ENCODE measurements around the gene TGFBR1.

TGFBR1 gene

GRCh38 chr9:99104459-99105151, at the start of gene TGFBR1:
TSS of gene TGFBR1 (plus strand) at chr9:99105113. CDS start at chr9:99105206, 93 bp downstream.
- H3K4me1 ChIP-seq (ENCODE audit: control insufficient read depth in 5 of 5, insufficient read depth in 5 of 5, low read length in 5 of 5) = peaks cover 3 to 51% (median 50%) of the 10 kb centered on the region in 5 donors
- H3K27me3 ChIP-seq (ENCODE audit: control insufficient read depth in 5 of 5, insufficient read depth in 4 of 5, low read length in 5 of 5) = no peaks in the 10 kb centered on the region
- H3K36me3 ChIP-seq (ENCODE audit: control insufficient read depth in 5 of 5, insufficient read depth in 5 of 5, low read length in 5 of 5) = no peaks in the 10 kb centered on the region

GRCh38 chr9:99055384-99055783, 49.5 kb upstream of the TGFBR1 start:
- Histone ChIP-seq H3K27me3 (ENCODE audit: control insufficient read depth in 5 of 5, insufficient read depth in 4 of 5, low read length in 5 of 5) (no peaks in the 10 kb centered on the region), H3K36me3 (ENCODE audit: control insufficient read depth in 5 of 5, insufficient read depth in 5 of 5, low read length in 5 of 5) (peaks cover 26 to 97% (median 88%) of the 10 kb centered on the region in 5 donors), H3K4me1 (ENCODE audit: control insufficient read depth in 5 of 5, insufficient read depth in 5 of 5, low read length in 5 of 5) (peaks cover 8 to 39% (median 27%) of the 10 kb centered on the region in 5 donors), H3K9me3 (ENCODE audit: control insufficient read depth in 5 of 5, low read length in 5 of 5) (no peaks in the 10 kb centered on the region), H3K9ac (ENCODE audit: low read length in 5 of 5) (no peak overlapping the region), H3K4me3 (ENCODE audit: low read depth in 1 of 5, low read length in 5 of 5) (no peak overlapping the region), H3K27ac (ENCODE audit: low read depth, low read length) (no peak overlapping the region)

More at GRCh38 chr9:99104459-99105151, at the start of gene TGFBR1:
- peak within 1 kb of the TSS; percentile 86 for H3K27ac ChIP-seq (ENCODE audit: low read depth, low read length)
- peak within 1 kb of the TSS; percentile 84 to 92 (median 85) for H3K4me3 ChIP-seq (ENCODE audit: low read depth in 1 of 5, low read length in 5 of 5)
- no peaks in the 10 kb centered on the region for H3K9me3 ChIP-seq (ENCODE audit: control insufficient read depth in 5 of 5, low read length in 5 of 5)
- H3K9ac ChIP-seq (ENCODE audit: low read length in 5 of 5) = peak within 1 kb of the TSS; percentile 70 to 87 (median 84)

GRCh38 chr9:99056186-99056585, 48.7 kb upstream of the TGFBR1 start:
- peak overlapping the region; percentile 42 for H3K27ac ChIP-seq (ENCODE audit: low read depth, low read length)
- peaks cover 8 to 39% (median 27%) of the 10 kb centered on the region in 5 donors for H3K4me1 ChIP-seq (ENCODE audit: control insufficient read depth in 5 of 5, insufficient read depth in 5 of 5, low read length in 5 of 5)
- no peaks in the 10 kb centered on the region for H3K9me3 ChIP-seq (ENCODE audit: control insufficient read depth in 5 of 5, low read length in 5 of 5)
- no peaks in the 10 kb centered on the region for H3K27me3 ChIP-seq (ENCODE audit: control insufficient read depth in 5 of 5, insufficient read depth in 4 of 5, low read length in 5 of 5)
- no peak overlapping the region for H3K9ac ChIP-seq (ENCODE audit: low read length in 5 of 5)
- peaks cover 30 to 94% (median 86%) of the 10 kb centered on the region in 5 donors for H3K36me3 ChIP-seq (ENCODE audit: control insufficient read depth in 5 of 5, insufficient read depth in 5 of 5, low read length in 5 of 5)
- H3K4me3 ChIP-seq (ENCODE audit: low read depth in 1 of 5, low read length in 5 of 5) = no peak overlapping the region

GRCh38 chr9:99056886-99057664, 47.8 kb upstream of the TGFBR1 start:
- H3K9me3 ChIP-seq (ENCODE audit: control insufficient read depth in 5 of 5, low read length in 5 of 5) = no peaks in the 10 kb centered on the region
- H3K36me3 ChIP-seq (ENCODE audit: control insufficient read depth in 5 of 5, insufficient read depth in 5 of 5, low read length in 5 of 5) = peaks cover 25 to 94% (median 82%) of the 10 kb centered on the region in 5 donors
- H3K27ac ChIP-seq (ENCODE audit: low read depth, low read length) = peak overlapping the region; percentile 86
- no peaks in the 10 kb centered on the region for H3K27me3 ChIP-seq (ENCODE audit: control insufficient read depth in 5 of 5, insufficient read depth in 4 of 5, low read length in 5 of 5)
- no peak overlapping the region for H3K4me3 ChIP-seq (ENCODE audit: low read depth in 1 of 5, low read length in 5 of 5)
- no peak overlapping the region for H3K9ac ChIP-seq (ENCODE audit: low read length in 5 of 5)
- H3K4me1 ChIP-seq (ENCODE audit: control insufficient read depth in 5 of 5, insufficient read depth in 5 of 5, low read length in 5 of 5) = peaks cover 8 to 39% (median 27%) of the 10 kb centered on the region in 5 donors

- peak overlapping the region; percentile 86 for H3K27ac ChIP-seq (ENCODE audit: low read depth, low read length)
- H3K27me3 ChIP-seq (ENCODE audit: control insufficient read depth in 5 of 5, insufficient read depth in 4 of 5, low read length in 5 of 5) = no peaks in the 10 kb centered on the region
- peaks cover 32 to 94% (median 82%) of the 10 kb centered on the region in 5 donors for H3K36me3 ChIP-seq (ENCODE audit: control insufficient read depth in 5 of 5, insufficient read depth in 5 of 5, low read length in 5 of 5)
- no peak overlapping the region for H3K4me3 ChIP-seq (ENCODE audit: low read depth in 1 of 5, low read length in 5 of 5)
- H3K4me1 ChIP-seq (ENCODE audit: control insufficient read depth in 5 of 5, insufficient read depth in 5 of 5, low read length in 5 of 5) = peaks cover 8 to 39% (median 27%) of the 10 kb centered on the region in 5 donors
- H3K9me3 ChIP-seq (ENCODE audit: control insufficient read depth in 5 of 5, low read length in 5 of 5) = no peaks in the 10 kb centered on the region
- H3K9ac ChIP-seq (ENCODE audit: low read length in 5 of 5) = no peak overlapping the region
Observed at GRCh38 chr9:99057665-99058625, 47.0 kb upstream of the TGFBR1 start.

GRCh38 chr9:99058964-99059921, 45.7 kb upstream of the TGFBR1 start:
- Histone ChIP-seq H3K4me1 (ENCODE audit: control insufficient read depth in 5 of 5, insufficient read depth in 5 of 5, low read length in 5 of 5) (peaks cover 8 to 46% (median 33%) of the 10 kb centered on the region in 5 donors), H3K36me3 (ENCODE audit: control insufficient read depth in 5 of 5, insufficient read depth in 5 of 5, low read length in 5 of 5) (peaks cover 41 to 94% (median 82%) of the 10 kb centered on the region in 5 donors), H3K27me3 (ENCODE audit: control insufficient read depth in 5 of 5, insufficient read depth in 4 of 5, low read length in 5 of 5) (no peaks in the 10 kb centered on the region), H3K4me3 (ENCODE audit: low read depth in 1 of 5, low read length in 5 of 5) (peak overlapping the region in 1 of 5 donors; percentile 19), H3K9ac (ENCODE audit: low read length in 5 of 5) (peak overlapping the region in 3 of 5 donors; percentile 4 to 36 (median 15)), H3K9me3 (ENCODE audit: control insufficient read depth in 5 of 5, low read length in 5 of 5) (no peaks in the 10 kb centered on the region), H3K27ac (ENCODE audit: low read depth, low read length) (peak overlapping the region; percentile 86)

GRCh38 chr9:99060621-99061020, 44.3 kb upstream of the TGFBR1 start:
- Histone ChIP-seq H3K4me3 (ENCODE audit: low read depth in 1 of 5, low read length in 5 of 5) (no peak overlapping the region), H3K4me1 (ENCODE audit: control insufficient read depth in 5 of 5, insufficient read depth in 5 of 5, low read length in 5 of 5) (peaks cover 8 to 48% (median 37%) of the 10 kb centered on the region in 5 donors), H3K27me3 (ENCODE audit: control insufficient read depth in 5 of 5, insufficient read depth in 4 of 5, low read length in 5 of 5) (no peaks in the 10 kb centered on the region), H3K27ac (ENCODE audit: low read depth, low read length) (peak overlapping the region; percentile 17), H3K9me3 (ENCODE audit: control insufficient read depth in 5 of 5, low read length in 5 of 5) (no peaks in the 10 kb centered on the region), H3K9ac (ENCODE audit: low read length in 5 of 5) (no peak overlapping the region), H3K36me3 (ENCODE audit: control insufficient read depth in 5 of 5, insufficient read depth in 5 of 5, low read length in 5 of 5) (peaks cover 45 to 93% (median 81%) of the 10 kb centered on the region in 5 donors)

GRCh38 chr9:99062549-99062948, 42.4 kb upstream of the TGFBR1 start:
- Histone ChIP-seq H3K9me3 (ENCODE audit: control insufficient read depth in 5 of 5, low read length in 5 of 5) (no peaks in the 10 kb centered on the region), H3K27ac (ENCODE audit: low read depth, low read length) (no peak overlapping the region), H3K4me3 (ENCODE audit: low read depth in 1 of 5, low read length in 5 of 5) (no peak overlapping the region), H3K9ac (ENCODE audit: low read length in 5 of 5) (no peak overlapping the region), H3K27me3 (ENCODE audit: control insufficient read depth in 5 of 5, insufficient read depth in 4 of 5, low read length in 5 of 5) (no peaks in the 10 kb centered on the region), H3K4me1 (ENCODE audit: control insufficient read depth in 5 of 5, insufficient read depth in 5 of 5, low read length in 5 of 5) (peaks cover 8 to 39% (median 29%) of the 10 kb centered on the region in 5 donors), H3K36me3 (ENCODE audit: control insufficient read depth in 5 of 5, insufficient read depth in 5 of 5, low read length in 5 of 5) (peaks cover 37 to 93% (median 82%) of the 10 kb centered on the region in 5 donors)
